GM19395 (cell line): ENCODE data around the gene IL1RAPL2.
"Not testable (repeated sequence)": the region's sequence is repeated elsewhere in the genome, so short reads cannot be mapped to it uniquely, and the experiment has no call there.

ENCODE experiments used
- ATAC-seq: cut with Tn5 transposase; IDR thresholded peaks from one replicate; pipeline ENCODE4 v1.9.1; 2021; ENCODE audit warnings: mild to moderate bottlenecking, moderate library complexity; ENCODE audit not compliant: unreplicated experiment

IL1RAPL2 gene

DNA sequence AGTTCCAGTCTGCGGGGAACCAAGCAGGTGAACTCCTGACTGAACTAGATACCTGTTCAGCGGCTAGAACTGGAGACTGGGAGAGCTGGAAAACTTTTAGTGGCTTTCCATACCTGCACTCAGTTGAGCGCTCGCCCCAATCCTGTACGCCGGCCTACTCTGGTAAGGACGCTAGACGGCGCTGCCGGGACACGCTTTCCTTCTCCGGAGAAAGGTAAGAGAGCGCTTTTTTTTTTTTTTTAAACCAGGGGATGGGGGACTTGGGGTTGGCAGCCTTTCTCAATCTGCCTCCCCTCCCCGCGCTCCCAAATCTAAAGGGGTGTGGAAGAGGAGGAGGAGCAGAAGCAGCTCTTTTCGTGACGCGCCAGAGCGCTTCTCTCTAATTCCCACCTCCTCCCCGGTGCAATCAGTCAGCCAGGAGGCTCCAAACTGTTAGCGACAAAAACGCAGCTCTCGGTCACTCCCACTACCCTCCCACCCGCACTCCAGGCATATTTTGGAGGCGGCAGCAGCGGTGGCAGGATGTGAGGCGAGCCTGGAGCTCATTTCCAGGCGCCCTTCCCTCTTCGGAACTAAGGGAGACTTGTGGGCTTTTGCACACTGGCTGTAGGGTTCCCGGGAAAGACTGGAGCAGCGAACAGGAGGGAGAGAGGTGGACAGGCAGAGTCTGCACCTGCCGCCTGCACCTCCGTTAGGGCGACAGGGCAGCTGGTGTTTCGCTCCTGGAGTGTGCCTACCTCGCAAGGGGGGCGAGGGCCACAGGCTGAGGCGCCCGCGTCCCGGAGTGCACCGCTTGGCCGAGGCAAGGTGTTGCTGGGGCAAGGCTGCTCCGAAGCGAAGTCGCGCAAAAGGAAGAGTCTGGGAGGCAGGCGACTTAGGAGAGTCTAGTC, at the start of gene IL1RAPL2:
Gene IL1RAPL2, plus strand, starts transcription at position 409 of the 890 bp plus-strand sequence.
- no peak for ATAC-seq

DNA sequence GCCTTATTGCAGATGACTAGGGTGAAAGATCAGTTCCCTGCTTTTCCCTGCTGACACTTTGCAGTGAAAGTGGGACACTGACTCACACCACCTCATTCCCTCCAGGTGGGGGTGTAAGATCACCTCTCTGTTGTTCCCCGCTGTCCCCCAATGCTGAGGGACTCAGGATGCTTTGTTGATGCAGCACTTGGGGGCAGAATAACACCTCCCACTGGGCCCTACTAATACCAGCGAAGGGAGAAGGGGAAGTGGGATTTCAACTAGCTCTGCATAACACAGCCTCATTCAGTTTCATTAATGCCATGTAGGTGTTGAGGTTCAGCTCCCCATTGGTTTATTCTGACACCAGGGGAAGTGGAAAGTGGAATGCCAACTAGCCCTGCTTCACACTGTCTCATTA, 43.6 kb upstream of the IL1RAPL2 start:
- no peak for ATAC-seq

DNA sequence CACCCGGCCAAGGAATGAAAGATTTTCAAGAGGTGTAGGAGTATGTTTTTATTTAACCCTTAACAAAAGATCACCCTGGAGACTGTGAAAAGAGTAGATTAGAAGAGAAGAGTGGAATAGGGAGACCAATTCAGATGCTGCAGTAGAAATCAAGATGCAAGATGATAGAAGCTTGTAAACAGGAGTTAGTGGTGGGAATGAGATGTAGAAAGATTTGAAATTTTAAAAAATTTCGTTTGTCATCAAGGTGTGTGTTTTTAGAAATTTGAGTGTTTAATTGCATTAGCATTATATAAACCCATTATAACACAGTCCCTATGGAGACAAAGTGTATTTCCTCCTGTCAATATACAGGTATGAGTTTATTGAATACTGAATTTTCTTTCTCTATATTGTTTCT, 42.1 kb upstream of the IL1RAPL2 start:
- ATAC-seq = no peak

DNA sequence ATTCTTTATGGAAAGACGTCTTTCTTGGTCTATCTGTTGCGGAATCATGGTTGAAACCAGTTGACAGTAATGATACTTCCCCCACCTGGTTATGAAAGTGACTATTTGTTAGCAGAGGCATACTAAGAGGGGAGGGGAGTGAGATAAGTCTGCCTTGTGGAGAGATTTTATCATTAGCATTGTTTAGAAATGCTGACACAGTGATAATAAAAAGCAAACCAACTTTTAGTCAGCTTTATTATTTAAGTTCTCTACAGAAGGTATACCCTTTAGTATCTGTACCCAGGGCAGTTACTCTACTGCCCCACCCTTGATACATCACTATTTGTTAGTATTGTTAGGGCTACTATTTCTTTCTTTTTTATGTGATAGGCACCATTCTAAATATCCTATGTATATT, 26.9 kb upstream of the IL1RAPL2 start:
- ATAC-seq = no peak

DNA sequence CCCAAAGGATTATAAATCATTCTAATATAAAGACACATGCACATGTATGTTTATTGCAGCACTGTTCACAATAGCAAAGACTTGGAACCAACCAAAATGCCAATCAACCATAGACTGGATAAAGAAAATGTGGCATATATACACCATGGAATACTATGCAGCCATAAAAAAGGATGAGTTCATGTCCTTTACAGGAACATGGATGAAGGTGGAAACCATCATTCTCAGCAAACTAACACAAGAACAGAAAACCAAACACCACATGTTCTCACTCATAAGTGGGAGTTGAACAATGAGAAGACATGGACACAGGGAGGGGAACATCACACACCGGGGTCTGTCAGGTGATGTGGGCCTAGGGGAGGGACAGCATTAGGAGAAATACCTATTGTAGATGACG, 23.6 kb upstream of the IL1RAPL2 start:
- ATAC-seq = not testable (repeated sequence)

DNA sequence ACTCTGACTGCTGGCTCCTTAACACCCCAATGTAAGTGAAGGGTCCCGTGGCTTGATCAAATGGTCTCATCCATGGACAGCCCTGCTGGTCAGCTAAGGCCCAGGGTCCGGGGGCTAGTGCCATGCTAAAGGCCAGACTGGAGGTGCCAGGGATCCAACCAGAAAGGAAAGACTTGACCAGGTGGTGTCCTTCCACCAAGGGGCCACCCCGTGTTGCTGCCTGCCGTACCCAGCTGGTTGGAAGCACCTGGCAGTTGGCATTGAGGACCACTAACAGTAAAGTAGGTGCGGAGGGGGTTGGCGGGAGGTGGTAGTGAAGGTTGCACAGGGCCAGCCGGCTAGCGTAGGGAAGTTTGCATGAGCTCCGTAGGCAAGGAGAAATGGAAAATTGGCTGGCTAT, 1.7 kb upstream of the IL1RAPL2 start:
- ATAC-seq = no peak

DNA sequence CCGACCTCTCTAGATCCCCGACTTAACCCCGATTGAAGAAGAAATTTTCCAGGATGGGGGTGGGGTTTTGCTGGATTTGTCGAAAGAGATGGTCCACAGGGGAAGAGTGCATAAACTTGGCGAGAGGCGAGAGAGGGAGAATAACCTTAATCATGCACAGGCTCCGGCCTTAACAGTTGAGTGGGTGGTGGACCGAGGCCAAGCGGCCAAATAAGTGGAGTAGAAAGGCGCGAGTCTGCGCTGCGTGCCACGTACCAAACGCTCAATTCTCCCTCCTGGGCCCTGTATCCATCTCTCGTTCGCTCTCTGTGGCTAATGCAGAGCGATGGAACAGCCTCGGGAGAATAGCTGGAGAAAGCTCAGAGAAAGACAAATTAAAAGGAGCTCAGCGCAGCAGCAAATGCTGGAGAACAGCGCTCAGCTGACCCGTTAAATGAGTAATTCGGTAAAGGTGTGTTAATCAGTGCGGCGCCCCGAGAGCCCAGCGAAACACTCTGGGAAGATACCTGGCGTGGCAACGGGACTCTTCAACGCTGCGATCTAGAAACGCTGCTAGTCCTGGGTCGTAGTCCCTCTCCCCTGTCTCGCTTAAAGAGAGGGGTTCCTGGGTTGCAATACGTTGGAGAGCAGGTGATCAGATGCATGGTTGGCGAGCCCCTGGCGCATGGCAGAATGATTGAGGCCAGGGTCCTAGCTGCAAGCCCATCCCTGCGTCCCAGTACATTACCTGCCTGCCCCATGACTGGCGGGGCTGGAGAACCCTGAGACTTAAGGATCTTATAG, 887 bp upstream of the IL1RAPL2 start:
- no peak for ATAC-seq

DNA sequence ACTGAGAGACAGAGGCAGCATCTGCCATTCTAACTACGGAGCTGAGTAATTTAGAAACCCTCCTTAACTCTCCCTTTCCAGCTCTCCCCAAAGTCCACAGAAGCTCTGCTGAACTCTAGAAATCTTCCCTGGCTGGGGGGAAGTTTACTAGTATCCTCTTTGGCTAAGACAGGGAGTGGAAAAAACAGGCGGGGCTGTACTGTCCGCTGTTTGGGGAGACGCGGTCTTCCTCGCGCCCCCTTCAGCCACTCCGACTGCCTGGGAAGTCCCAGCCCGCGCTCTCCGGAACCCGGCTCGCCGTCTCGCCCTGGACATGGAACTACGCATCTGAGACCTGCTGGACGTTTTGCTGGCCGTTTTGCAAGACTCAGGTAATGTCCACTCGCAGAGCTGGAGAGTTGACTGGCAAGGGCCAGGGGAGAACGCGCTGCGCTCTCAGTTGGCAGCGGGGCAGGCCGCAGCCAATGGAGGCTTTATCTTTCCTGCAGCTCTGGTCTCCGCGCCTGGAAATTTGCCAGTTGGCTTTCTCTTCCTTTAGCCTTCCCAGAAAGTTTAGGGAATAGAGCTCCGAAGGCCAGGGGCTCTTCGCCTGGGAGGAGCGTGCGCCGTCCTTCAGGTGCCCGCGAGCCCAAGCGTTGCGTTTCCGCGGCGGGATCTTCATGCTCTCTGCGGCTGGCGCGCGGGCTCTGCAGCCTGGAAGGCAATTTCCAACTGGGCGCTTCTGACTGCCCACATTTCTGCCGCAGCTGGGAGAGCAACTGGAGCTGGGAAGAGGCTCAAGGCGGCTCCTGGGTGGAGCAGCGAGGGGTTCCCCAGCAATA, 892 bp downstream of the IL1RAPL2 start:
- no peak for ATAC-seq

DNA sequence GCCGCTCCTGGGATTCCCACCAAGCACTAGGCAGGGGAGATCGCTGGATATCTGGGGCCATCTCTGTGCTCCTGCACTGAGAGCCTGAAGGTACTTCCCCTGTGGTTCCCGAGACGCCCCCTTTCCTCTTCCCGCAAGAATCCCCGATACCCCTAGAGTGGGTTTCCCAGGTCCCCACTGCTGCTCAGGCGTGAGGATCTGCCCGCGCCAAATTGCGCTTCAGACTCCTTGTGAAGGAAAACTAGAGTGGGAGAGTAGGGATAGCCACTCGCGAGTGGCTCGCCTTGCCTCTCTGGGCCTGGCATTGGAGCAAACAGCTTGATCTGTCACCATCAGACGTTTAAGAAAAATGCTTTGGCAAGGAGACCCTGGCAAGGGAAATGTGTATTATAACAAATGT, 1.5 kb downstream of the IL1RAPL2 start:
- no peak for ATAC-seq

DNA sequence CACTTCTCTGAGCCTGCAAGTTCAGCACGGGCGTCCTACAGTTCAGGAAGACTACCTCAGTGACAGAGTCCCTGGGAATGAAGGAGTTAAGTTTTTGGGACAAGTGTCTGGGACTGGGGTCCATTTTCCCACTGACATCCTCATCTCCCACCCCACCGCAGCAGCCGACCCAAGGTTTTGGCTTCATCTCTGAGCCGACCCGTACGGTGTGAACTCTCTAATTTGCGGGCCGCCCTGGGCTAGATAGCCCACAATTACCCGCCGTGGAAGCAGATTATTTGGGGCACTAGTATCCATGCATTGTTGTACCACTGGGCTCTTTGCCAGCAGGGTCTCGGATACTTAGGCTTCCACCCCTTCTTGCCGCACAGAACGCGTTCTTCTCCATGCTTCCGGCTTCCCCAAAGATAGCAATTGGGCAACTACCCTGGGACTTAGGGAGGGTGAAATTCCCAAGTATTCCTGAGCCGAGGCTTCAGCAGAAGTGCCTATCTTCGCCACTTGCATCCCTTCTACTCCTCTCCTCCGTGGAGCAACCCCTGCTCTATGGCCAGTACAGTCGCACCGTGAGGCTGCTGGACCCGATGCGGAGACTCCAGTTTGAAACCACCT, 2.4 kb downstream of the IL1RAPL2 start:
- ATAC-seq = no peak

DNA sequence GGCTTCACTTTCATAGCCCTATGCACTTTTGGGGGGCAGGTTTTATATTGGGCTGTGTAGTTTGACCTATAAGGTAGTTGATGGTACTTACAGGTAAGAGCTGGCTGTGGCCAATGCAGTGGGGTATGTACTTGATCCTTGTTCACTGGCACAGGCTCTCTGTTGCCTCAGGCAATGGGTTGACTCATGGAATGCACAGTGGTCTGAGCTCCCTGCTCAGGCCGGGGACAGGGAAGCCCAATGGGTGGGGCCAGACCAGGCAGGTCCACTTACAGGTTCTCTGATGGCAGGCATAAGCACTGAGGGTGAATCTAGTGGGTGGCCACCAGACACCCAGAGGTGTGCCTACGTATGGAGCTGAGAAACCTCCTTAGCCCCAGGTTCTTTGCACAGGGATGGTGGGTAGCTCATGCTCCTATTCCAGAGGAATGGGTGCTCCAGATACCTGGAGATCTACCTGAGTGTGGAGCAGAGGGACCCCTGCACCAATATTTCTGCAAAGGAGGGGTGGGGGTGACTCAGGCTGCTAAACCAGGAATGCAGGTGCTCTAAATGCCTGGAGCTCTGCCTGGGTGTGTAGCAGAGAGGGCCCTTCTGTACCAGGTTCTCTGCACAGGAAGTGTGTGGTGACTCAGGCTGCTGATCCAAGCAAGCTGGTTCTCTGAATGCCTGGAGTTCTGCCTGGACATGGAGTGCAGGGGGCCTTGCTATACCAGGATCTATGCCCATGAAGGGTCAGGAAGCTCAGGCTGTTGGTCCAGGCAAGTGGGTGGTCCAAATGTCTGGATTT, 52.3 kb downstream of the IL1RAPL2 start:
- no peak for ATAC-seq

DNA sequence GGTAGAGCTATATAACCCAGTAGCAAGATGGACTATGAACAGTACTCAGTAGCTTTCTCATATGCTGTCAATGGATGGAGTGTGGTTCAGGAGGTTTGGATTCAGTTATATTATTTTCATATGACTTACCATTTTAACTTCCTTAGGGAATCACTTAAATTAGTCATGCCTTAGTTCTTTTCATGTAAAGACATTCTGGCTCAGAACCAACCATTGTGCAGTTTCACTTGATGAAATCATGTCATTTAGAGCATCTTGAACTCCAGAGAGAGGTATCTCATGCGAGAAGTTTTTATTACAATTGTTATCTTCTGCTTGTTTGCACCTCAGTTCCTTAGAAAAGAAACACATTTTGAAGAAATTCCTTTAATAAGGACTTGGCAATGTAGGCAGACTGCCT, 55.8 kb downstream of the IL1RAPL2 start:
- no peak for ATAC-seq

DNA sequence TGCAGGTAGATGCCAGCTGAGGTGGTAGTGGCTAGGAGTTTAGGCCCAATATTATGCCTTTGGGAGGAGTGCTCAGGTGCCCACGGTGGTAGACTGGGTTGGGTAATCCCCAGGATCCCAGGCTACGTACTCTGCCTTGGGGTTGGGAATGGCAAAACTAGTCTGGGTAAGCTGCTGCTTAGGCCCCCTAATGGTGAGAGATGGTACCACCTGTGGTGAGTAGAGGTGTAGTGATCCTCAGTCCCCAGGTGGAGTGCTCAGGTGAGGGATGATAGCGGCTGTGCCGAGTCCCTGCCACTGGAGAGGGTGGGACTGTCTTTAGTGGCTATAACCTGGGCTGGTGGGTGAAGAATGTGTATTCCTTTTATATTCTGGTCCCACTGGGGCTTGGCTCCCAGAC, 75.2 kb downstream of the IL1RAPL2 start:
- ATAC-seq = no peak

DNA sequence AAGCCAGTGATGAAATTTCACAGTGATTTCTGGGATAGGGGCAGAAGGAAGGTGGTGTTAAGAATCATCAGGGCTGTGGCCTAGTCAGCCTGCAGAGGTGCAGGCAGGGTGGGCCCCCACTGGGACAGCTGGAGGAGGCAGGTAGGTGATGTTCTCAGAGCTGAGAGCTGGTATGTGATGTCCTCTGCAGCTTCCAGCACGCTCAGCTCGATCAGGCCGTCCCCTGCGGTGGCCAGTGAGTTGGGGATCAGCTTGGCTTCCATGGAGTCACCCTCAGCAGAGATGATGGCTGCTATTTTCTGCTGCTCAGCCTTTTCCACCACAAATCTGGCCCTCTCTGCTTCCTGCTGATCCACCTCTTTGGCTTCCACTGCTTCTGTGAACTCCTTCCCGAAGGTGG, 81.1 kb downstream of the IL1RAPL2 start:
- no peak for ATAC-seq

DNA sequence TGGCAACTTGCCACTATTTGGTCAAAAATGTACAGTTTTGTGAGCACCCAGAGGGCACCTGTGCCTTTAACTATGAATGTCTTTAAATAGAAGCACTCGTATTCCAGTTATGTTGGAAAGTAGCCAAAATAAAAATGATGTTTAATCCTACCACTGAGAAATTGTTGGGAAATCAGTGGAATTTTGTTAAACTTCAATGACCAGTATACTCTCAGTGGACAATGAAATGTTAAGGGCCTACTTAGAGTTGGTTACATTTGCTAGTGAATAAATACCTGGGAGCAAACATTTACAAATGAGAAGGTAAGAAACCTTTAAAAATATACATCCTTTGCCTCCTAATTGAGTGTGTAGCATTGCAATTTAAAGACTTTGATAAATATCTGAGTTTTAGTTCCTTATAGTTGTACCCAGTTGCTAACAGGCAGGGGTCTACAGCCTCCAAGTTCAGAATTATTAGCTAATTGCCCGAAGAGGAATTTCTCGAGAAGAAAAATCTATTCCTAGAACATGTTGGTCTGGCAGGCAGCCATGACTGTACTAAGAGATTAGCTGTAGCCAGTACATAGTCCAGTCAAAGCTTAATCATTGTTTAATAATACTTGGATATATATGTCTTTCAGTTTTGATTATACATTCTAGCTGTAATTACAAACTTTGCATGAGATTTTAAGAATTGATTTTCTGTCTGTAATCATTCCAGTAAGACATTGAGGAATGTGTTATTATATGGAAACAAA, 93.2 kb downstream of the IL1RAPL2 start:
- no peak for ATAC-seq

DNA sequence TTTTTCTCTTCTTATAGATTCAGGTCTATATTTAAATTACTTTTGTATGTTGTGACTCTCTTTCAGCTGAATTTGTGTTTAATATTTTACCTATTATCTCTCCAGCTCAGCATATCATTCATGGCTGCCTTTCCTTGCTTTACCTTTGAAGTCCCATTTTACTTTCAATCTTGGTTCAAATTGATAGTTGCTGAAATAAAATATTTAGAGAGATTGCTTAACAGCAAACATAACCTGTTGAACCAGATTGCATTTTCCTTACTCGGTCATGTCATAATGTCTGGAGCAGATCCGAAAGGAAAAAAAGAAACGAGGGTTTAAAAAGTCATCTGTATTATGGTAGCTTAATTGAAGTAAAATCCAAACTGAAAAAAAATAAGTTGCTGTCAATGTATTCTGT, 94.1 kb downstream of the IL1RAPL2 start:
- ATAC-seq = no peak

DNA sequence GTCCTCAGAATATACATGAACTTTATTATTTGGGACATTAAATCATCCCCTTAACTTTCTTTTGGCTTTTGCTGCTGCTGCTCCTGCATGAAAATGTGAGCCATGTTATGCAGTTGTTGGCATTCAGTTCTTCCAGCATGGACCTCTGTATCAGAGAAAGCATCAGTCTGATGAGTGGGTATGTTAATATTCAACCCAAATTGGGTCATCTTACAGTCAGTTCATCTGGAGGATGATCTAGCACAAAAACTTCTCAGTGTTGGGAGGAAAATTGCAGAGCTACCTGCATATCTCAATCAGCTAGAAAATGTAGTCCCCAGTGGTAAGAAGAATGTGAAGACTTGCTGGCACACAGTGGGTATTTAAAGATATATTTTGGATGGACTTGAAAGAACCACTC, 96.7 kb downstream of the IL1RAPL2 start:
- no peak for ATAC-seq

DNA sequence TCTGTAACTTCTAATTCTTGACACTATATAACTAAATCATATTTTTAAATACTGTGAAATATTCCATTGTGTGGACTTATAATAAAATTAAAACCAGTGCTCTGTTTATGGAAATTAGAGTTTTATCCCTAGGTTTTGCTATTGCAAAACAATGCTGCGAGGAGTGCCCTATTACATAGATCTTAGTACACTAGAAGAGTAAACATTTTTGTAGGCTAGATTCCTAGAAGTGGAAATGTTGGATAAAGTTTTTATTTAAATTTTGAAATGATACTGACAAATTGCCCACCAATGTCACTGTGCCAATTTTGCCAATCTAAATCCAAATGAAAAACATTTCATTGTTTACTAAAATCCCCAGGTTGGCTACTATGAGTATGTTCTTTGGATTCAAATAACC, 99.7 kb downstream of the IL1RAPL2 start:
- ATAC-seq = no peak

DNA sequence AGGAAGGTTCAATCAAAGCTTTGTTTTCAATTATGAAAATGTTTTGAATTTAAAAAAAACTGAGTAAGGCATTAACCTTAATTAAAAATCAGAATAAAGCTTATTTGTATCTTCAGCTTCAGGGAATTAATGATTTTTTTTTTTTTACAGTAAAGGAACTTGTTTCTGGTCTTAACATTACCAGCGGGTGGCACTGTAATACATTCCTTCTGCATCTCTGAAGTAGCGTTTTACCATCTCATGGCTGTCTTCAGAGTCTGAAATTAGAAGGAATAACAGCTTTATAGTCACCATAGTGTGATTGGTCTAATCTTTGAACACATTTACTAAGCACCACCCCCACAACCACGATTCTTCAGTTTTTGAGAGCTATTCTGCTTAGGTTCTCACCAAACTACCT, 102.6 kb downstream of the IL1RAPL2 start:
- ATAC-seq = no peak
